Suppressor macrophage treated with lipopolysaccharide for 1 hour (primary cell): Measurements from ENCODE around the gene RPS16.

Source experiments
- DNase-seq, 3 donors: peaks; one replicate each; pipeline ENCODE4 v3.0.0-alpha.2; 2020 to 2022

Gene RPS16

GRCh38 chr19:39385629-39386411 lies 49.9 kb downstream of the RPS16 start:
- no peak for DNase-seq

- DNase-seq: no peak
Measured at GRCh38 chr19:39384839-39385568, 50.7 kb downstream of the RPS16 start.
